Type B pancreatic cell (in vitro differentiated cells): ENCODE data around the gene CCL5. TPM values are rescaled to one million over a fixed set of nuclear protein-coding genes. Genes with fewer than 3 reads are reported as not detected.

Experiments used
- DNase-seq: peaks from one replicate; pipeline ENCODE4 v3.0.0; 2021; ENCODE audit warnings: mixed read lengths; ENCODE audit not compliant: unreplicated experiment; ENCODE audit errors: extremely low spot score
- H3K27ac Mint-ChIP-seq: 2 replicates; pipeline ENCODE4 v1.8.0; 2021; ENCODE audit warnings: mild to moderate bottlenecking, mixed read lengths
- H3K27me3 Mint-ChIP-seq: 2 replicates; pipeline ENCODE4 v1.8.0; 2021; ENCODE audit warnings: mixed read lengths
- H3K36me3 Mint-ChIP-seq: 2 replicates; pipeline ENCODE4 v1.8.0; 2021; ENCODE audit warnings: mixed read lengths
- H3K4me1 Mint-ChIP-seq: one replicate; pipeline ENCODE4 v1.8.0; 2021; ENCODE audit warnings: mixed read lengths; ENCODE audit not compliant: unreplicated experiment
- H3K4me3 Mint-ChIP-seq: 2 replicates; pipeline ENCODE4 v1.8.0; 2021; ENCODE audit warnings: mild to moderate bottlenecking, mixed read lengths
- H3K9me3 Mint-ChIP-seq: 2 replicates; pipeline ENCODE4 v1.8.0; 2021; ENCODE audit warnings: mixed read lengths
- CTCF ChIP-seq: fragments of 200-600 bp; sonication (generic); conservative IDR thresholded peaks from 2 replicates; pipeline ENCODE4 v1.5.0; 2021; ENCODE audit warnings: antibody characterized with exemption, mild to moderate bottlenecking
- long read RNA-seq: library from polyadenylated mRNA; unstranded; transcript quantifications from one replicate; pipeline ENCODE4 v2.0.0, GENCODE V29; 2020
- total RNA-seq: library from RNA; stranded (reverse); gene quantifications from 2 replicates; pipeline ENCODE4 v1.2.1, GENCODE V29; 2021; ENCODE audit warnings: low replicate concordance

CCL5 gene
- 1.1 TPM in 1 of 2 replicates, not detected in the other for total RNA-seq
- long read RNA-seq: 0 reads

GRCh38 chr17:35879773-35880654, at the start of gene CCL5:
TSS of gene CCL5 (minus strand) at chr17:35880360.
- DNase-seq: no peak
- no peaks in the 10 kb centered on the region for H3K36me3 Mint-ChIP-seq
- peaks cover 5% of the 10 kb centered on the region for H3K4me1 Mint-ChIP-seq
- no peaks in the 10 kb centered on the region for H3K27me3 Mint-ChIP-seq
- no peak within 1 kb of the TSS for H3K4me3 Mint-ChIP-seq
- TF ChIP-seq CTCF: no peak
- no peaks in the 10 kb centered on the region for H3K9me3 Mint-ChIP-seq
- H3K27ac Mint-ChIP-seq: no peak within 1 kb of the TSS

DNA sequence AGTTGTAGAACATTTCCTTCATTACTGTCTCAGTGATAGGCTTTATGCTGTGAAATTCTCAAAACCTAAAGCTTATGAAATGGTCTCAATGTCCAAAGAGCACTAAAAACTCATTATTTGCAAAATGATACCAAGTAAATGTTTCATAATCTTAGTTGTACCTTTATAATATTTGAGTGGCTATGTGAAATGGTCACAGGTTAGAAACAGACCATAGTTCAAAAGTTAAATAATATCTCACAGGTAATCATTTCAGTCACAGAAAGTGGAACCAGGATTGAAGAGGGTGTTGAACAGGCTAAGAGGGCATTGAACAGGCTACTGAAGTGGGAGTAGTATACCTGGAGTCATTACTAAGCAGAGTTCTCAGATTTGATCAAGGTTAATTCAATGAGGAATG, 47.6 kb upstream of the CCL5 start:
- no peaks in the 10 kb centered on the region for H3K36me3 Mint-ChIP-seq
- no peak for TF ChIP-seq CTCF
- peaks cover 22% of the 10 kb centered on the region for H3K4me1 Mint-ChIP-seq
- H3K27me3 Mint-ChIP-seq: no peaks in the 10 kb centered on the region
- H3K9me3 Mint-ChIP-seq: no peaks in the 10 kb centered on the region
- H3K4me3 Mint-ChIP-seq: peak overlapping the region; percentile 23
- DNase-seq: no peak
- no peak overlapping the region for H3K27ac Mint-ChIP-seq

GRCh38 chr17:35923609-35924114, 43.5 kb upstream of the CCL5 start:
- Mint-ChIP-seq H3K9me3 (no peaks in the 10 kb centered on the region), H3K27me3 (no peaks in the 10 kb centered on the region), H3K4me1 (no peaks in the 10 kb centered on the region), H3K27ac (no peak overlapping the region), H3K36me3 (no peaks in the 10 kb centered on the region), H3K4me3 (no peak overlapping the region)
- DNase-seq: no peak
- no peak for TF ChIP-seq CTCF

DNA sequence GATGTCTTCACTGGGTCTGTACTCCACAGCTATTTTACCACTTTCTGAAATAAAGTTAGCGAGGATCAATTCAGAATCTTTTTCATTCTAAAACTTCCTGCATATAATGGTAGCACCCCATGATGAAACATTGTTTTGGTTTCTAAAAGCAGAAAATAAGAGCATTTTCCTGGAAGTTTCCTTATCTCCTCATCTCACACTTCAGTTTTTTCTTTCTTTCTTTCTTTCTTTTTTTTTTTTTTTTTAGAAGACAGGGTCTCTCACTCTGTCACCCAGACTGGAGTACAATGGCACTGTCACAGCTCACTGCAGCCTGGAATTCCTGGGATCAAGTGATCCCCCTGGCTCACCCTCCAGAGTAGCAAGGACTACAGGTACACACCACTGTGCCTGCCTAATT, 40.1 kb upstream of the CCL5 start:
- TF ChIP-seq CTCF: no peak
- no peaks in the 10 kb centered on the region for H3K27me3 Mint-ChIP-seq
- H3K4me1 Mint-ChIP-seq: no peaks in the 10 kb centered on the region
- H3K36me3 Mint-ChIP-seq: peaks cover 4% of the 10 kb centered on the region
- peaks cover 2% of the 10 kb centered on the region for H3K9me3 Mint-ChIP-seq
- H3K27ac Mint-ChIP-seq: no peak overlapping the region
- H3K4me3 Mint-ChIP-seq: no peak overlapping the region
- DNase-seq: no peak

DNA sequence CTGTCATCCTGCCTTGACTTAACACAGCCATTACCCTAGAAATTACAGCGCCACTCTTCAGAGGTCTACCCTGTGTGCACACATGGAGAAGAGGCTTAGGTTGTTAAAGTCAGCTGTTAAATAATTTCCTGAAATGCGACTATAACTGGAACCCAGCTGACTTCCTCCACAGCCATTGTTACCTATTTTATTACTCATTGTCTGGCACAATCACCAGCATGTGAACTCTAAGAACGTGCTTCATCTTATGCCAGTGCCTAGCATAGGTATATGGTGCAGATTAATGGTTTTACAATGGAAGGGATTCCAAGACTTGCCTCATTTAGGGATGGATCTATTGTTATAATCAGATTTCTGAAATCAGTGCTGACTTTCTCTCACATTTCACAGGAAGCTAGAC, 38.5 kb upstream of the CCL5 start:
- TF ChIP-seq CTCF: no peak
- H3K27ac Mint-ChIP-seq: no peak overlapping the region
- no peaks in the 10 kb centered on the region for H3K4me1 Mint-ChIP-seq
- H3K4me3 Mint-ChIP-seq: no peak overlapping the region
- no peaks in the 10 kb centered on the region for H3K27me3 Mint-ChIP-seq
- no peak for DNase-seq
- peaks cover 8% of the 10 kb centered on the region for H3K9me3 Mint-ChIP-seq
- H3K36me3 Mint-ChIP-seq: peaks cover 4% of the 10 kb centered on the region
